HTERT RPE-1 (cell line): ENCODE results near the gene TF.
"Not testable (repeated sequence)": the region's sequence is repeated elsewhere in the genome, so short reads cannot be mapped to it uniquely, and the experiment has no call there.

Source experiments
- in situ Hi-C: fragments of 300-500 bp; cut with MboI; formaldehyde crosslinking; loops from 4 replicates; pipeline ENCODE4 v1.14.3; 2020; ENCODE audit warnings: low sequenced_read_pairs

The TF gene

GRCh38 chr3:133745981-133746711 lies at the start of gene TF:
TSS of gene TF (plus strand) at chr3:133746393. CDS start at chr3:133746441, 48 bp downstream.
- in situ Hi-C loops, result no loop called here

- in situ Hi-C loops, result no loop called here
Measured at GRCh38 chr3:133697960-133698359, 48.2 kb upstream of the TF start.

- in situ Hi-C loops, result no loop called here
Measured at GRCh38 chr3:133699467-133699866, 46.7 kb upstream of the TF start.

GRCh38 chr3:133699903-133700302 lies 46.3 kb upstream of the TF start:
- in situ Hi-C loops, result no loop called here

GRCh38 chr3:133700351-133700750 lies 45.8 kb upstream of the TF start:
- in situ Hi-C loops, result no loop called here

GRCh38 chr3:133701435-133702358 lies 44.5 kb upstream of the TF start:
- in situ Hi-C loops, result no loop called here

- in situ Hi-C loops, result no loop called here
Measured at GRCh38 chr3:133703915-133704314, 42.3 kb upstream of the TF start.

GRCh38 chr3:133706033-133706432 lies 40.2 kb upstream of the TF start:
- in situ Hi-C loops, result no loop called here

DNA sequence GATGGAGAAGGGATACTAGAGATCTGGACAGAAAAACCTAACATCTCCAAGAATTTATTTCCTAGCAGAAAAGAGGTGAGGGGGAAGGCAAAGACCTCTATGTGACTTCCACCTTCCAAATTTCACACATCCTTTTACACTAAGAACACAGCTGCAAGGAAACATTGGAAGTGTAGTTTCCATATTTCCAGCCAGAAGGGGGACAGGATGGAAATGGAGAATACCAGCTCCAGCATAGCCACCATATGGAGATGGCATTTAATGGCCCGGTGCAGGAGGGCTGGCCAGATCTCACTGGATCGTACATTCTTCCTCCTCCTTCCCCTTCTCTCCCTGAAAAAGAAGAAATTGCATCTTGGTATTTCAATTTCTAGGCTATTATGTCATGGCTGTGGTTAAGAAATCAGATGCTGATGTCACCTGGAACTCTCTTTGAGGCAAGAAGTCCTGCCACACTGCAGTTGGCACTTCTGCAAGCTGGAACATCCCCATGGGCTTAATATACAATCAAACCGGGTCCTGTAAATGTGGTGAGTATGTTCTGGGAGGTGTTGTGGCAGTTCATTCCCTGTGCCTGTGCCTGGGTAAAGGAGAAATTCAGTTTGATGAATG lies 36.9 kb upstream of the TF start:
- in situ Hi-C loops, result no loop called here

- in situ Hi-C loops, result no loop called here
Measured at GRCh38 chr3:133711013-133711412, 35.2 kb upstream of the TF start.

DNA sequence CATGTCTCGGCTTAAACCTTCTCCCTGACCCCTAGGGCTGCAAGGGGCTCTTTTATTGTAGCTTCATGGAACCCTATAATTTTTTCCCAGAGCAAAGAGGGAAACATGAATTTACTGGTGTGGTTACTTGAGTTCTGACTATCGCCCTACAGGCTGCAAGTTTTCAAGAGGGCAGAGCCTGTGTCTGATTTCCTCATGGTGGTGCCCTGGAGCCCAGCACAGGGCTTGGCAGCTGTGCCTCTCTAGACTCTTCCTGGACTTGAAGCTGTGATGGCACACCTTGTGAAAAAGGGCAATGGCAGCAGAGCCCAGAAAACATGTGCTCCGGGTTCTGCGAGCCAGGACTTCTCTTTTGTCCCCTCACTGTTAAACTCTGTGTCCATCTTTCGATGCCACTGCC lies 34.2 kb upstream of the TF start:
- in situ Hi-C loops, result no loop called here

DNA sequence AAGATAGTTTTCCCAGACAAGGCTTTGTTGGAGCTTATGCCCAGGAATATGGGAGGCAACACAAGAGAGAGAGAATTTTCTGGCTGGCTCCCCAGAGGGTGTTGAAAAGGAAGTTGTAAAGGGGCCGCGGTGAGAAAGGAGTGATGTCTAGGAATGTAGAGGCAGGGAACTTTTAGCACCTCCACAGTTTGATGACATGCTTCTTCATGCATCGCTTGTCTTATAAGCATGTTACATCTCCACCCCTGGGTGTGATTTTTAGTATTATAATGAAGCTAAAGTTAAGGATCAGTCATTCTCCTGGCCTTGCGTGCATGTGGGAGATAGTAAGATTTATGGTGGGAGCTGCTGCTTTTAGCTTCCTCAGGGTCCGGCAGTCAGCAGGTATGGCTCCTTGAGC lies 32.8 kb upstream of the TF start:
- in situ Hi-C loops, result no loop called here

DNA sequence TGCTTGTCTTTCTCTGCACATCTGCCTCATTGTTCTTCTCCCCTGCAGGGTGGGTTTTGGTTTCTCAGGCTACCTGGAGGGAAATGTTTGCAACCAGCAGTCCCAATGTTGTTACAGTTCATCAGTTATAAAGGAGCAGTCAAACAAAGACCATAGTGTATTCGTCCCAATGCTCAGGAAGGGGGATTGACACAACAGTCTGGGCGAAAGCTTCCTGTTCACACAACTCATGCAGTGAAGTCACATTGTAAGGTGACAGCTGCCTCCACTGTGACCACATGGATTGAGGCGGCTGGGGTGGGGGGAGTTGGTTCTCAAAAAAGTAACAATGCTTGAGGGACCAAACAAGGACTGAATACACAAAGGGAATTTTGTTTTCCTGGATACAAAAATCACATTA lies 28.8 kb upstream of the TF start:
- in situ Hi-C loops, result no loop called here

DNA sequence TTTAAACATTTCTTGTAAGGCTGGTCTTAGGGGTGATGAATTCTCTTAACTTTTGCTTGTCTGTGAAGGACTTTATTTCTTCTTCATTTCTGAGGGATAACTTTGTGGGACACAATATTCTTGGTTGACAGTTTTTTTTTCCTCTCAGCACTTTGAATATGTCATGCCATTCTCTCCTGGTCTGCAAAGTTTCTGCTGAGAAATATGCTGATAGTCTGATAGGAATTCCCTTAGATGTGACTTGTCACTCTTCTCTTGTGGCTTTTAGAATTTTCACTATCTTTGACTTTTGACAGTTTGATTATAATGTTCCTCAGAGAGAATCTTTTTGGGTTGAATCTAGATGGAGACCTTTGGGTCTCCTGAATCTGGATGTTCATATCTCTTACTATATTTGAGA lies 23.3 kb upstream of the TF start:
- in situ Hi-C loops, result no loop called here

GRCh38 chr3:133730993-133731392 lies 15.2 kb upstream of the TF start:
- in situ Hi-C loops, result no loop called here

DNA sequence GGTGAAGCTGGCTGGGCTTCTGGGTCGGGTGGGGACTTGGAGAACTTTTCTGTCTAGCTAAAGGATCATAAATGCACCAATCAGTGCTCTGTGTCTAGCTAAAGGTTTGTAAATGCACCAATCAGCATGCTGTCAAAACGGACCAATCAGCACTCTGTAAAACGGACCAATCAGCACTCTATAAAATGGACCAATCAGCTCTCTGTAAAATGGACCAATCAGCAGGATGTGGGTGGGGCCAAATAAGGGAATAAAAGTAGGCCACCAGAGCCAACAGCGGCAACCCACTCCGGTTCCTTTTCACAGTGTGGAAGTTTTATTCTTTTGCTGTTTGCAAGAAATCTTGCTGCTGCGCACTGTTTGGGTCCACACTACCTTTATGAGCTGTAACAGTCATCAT lies 14.0 kb upstream of the TF start:
- in situ Hi-C loops, result not testable (repeated sequence)

DNA sequence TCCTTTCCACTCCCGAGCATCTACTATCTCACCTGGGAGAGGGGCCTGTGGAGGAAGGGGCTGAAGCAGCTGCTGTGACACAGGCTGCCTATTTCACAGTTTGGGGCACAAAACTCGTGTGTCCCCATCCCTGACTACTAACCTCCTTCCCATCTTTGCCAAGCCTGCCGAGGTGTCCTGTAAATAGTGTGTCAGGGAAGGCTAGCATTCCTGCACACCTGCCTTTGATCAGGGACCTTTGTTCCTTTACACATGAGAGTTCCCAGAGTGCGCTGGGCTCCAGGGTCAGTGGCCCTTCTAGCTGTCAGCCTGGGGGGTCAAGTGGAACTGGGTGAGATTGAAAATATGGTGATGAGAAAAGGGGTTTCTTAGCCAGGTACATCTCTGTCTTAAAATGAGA lies 13.0 kb upstream of the TF start:
- in situ Hi-C loops, result no loop called here

GRCh38 chr3:133734305-133734704 lies 11.9 kb upstream of the TF start:
- in situ Hi-C loops, result no loop called here

DNA sequence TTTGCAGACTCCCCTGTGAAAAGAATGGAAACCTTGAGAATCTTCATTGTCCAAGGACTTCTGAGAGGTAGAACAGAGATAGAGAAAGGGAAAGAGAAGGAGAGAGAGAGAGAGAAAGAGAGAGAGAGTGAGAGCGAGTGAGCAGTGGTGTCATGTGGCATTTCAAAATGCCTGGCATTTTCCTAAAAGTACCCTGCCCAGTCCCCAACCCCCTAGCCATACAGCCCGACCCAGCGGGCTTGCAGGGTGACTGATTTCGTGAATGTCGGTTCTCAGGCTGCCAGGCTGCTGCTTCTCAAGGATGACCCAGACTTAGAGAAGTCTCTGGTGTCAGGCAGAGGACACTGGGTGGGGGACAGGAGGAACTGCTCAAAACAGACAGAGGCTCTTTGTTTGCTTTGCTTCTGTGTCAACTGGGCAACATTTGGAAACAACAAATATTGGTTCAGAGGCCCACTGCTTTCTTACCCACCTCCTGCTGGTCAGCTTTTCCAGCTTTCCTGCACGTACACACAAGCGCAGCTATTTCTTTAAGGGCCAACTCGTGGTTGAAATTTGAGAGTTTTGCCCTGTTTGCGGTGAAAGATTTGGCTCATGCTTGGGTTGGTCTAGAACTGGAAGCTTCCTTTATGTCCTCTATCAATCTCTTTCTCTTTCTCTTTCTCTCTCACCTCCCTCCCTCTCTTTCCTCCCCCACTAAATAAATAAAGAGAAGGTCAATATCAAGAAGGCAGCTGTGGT lies 3.7 kb upstream of the TF start:
- in situ Hi-C loops, result no loop called here

DNA sequence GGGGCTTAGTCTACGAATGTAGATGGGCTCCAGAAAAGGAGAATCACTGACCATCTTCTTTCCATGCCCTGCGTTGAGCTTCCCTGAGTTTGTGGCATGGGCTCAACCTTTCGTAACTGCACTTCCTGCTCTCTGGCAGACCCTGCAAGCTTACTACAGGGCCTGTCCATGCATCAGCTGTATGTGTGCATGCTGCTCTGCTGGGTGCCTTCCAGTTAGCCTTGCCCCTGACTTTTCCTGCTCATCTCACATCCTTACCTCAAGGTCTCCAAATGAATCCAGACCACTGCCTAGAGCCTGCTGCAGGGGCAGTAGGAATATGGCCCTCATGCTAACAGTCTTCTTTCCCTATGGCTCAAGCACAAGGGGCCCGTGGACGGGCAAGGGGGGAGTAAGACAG lies 2.0 kb upstream of the TF start:
- in situ Hi-C loops, result no loop called here

DNA sequence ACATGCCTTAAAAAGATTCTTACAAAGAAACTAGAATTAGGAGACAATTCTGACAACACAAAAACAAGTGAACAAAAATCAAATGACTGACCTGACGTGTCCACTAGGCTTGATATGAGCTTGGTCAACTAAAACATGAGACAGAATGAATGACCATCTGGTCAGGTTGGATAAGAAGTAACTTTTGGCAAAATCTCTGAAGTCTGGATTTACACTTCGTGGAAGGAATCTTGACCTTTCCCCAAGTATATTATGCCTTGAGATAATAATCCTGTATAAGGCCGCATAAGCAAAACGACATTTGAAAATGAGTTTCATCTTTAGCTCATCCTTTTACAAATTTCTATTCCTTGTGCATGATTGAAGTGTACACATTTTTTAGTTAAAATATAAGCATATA lies 1.1 kb upstream of the TF start:
- in situ Hi-C loops, result no loop called here
